SJSA1 (cell line): ENCODE results near the gene TOP3A. TPM values are rescaled to one million over a fixed set of nuclear protein-coding genes. Genes with fewer than 3 reads are reported as not detected.
"Not testable (repeated sequence)": the region's sequence is repeated elsewhere in the genome, so short reads cannot be mapped to it uniquely, and the experiment has no call there.

Experiments
- DNase-seq, 2 experiments: peaks; one replicate each; pipeline ENCODE4 v3.0.0-alpha.2; 2015 to 2020; ENCODE audit warnings: low spot score in 2 of 2, low read depth in 1 of 2
- H3K27ac ChIP-seq: fragments of 250-450 bp; sonication (Bioruptor Pico); 2 replicates; pipeline ENCODE4 v1.5.1; 2020; ENCODE audit warnings: mild to moderate bottlenecking, moderate library complexity
- H3K27me3 ChIP-seq: fragments of 250-450 bp; sonication (Bioruptor Pico); replicated peaks from 2 replicates; pipeline ENCODE4 v1.5.1; 2020; ENCODE audit warnings: mild to moderate bottlenecking, moderate library complexity
- H3K36me3 ChIP-seq: fragments of 250-450 bp; sonication (Bioruptor Pico); 2 replicates; pipeline ENCODE4 v1.5.1; 2020; ENCODE audit warnings: mild to moderate bottlenecking
- H3K4me1 ChIP-seq: fragments of 250-450 bp; sonication (Bioruptor Pico); replicated peaks from 2 replicates; pipeline ENCODE4 v1.6.1; 2021; ENCODE audit warnings: mild to moderate bottlenecking
- H3K4me3 ChIP-seq: fragments of 250-450 bp; sonication (Bioruptor Pico); 2 replicates; pipeline ENCODE4 v1.5.1; 2020; ENCODE audit warnings: mild to moderate bottlenecking
- H3K9me3 ChIP-seq: fragments of 250-450 bp; sonication (Bioruptor Pico); replicated peaks from 2 replicates; pipeline ENCODE4 v1.5.1; 2020; ENCODE audit warnings: mild to moderate bottlenecking
- total RNA-seq: library from RNA; depleted of rRNA; stranded (reverse); fragments of >200 nt; shearing (Covaris generic); gene quantifications from 2 replicates; pipeline ENCODE4 v1.2.3, GENCODE V29; 2014; rRNA removed

TOP3A gene, protein sequence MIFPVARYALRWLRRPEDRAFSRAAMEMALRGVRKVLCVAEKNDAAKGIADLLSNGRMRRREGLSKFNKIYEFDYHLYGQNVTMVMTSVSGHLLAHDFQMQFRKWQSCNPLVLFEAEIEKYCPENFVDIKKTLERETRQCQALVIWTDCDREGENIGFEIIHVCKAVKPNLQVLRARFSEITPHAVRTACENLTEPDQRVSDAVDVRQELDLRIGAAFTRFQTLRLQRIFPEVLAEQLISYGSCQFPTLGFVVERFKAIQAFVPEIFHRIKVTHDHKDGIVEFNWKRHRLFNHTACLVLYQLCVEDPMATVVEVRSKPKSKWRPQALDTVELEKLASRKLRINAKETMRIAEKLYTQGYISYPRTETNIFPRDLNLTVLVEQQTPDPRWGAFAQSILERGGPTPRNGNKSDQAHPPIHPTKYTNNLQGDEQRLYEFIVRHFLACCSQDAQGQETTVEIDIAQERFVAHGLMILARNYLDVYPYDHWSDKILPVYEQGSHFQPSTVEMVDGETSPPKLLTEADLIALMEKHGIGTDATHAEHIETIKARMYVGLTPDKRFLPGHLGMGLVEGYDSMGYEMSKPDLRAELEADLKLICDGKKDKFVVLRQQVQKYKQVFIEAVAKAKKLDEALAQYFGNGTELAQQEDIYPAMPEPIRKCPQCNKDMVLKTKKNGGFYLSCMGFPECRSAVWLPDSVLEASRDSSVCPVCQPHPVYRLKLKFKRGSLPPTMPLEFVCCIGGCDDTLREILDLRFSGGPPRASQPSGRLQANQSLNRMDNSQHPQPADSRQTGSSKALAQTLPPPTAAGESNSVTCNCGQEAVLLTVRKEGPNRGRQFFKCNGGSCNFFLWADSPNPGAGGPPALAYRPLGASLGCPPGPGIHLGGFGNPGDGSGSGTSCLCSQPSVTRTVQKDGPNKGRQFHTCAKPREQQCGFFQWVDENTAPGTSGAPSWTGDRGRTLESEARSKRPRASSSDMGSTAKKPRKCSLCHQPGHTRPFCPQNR
- 38.4 and 80.2 TPM in 2 replicates for total RNA-seq

DNA sequence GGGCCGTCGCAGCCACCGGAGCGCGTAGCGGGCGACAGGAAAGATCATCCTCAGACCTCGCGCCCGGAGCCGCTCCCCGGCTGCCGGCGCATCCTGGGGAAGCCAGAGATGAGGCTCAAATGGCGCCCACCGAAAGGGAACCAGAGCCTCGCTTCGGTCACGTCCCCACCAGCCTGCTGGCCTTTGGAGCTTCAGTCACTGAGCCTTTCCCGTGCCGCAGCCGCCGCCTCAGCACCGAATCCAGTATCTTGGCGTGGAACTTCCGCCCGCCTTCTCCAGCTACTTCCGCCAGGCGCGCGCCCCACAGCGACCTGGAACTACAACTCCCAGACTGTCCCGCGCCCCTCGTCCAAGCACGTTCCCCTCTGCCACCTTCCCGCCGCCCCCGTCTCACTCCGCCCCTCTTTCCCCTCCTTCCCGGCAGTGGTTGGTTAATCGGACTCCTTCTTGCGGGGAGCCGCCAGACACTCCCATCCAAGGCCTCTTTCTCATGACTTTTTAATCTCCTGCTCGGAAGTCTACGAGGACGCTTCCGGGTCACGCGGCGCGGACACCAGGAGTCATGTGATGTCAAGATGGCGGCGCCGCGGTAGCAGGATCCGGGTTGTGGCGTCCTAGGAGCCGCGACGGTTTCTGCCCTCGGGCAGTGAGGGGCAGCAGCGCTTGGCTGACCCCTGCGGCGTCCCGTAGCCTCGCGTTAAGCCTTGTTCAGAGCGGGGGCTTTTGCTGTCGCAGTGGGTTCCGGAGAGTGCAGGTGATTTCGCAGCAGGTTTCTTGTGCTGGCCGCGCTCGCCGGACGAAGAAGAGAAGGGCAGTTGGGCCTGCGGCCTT, at the start of gene TOP3A, which contains the start of gene SMCR8:
TSS of gene TOP3A (minus strand) at position 264 of the 831 bp plus-strand sequence. CDS start at position 48, 216 bp downstream.
TSS of gene SMCR8 (plus strand) at position 563 of the 831 bp plus-strand sequence. CDS start 497 bp downstream, outside the sequence.
- peak; percentile 89 to 98 for DNase-seq
- H3K27me3 ChIP-seq = no peaks in the 10 kb centered on the region
- H3K36me3 ChIP-seq = peaks cover 79% of the 10 kb centered on the region
- peaks cover 21% of the 10 kb centered on the region for H3K4me1 ChIP-seq
- H3K4me3 ChIP-seq = peak within 1 kb of the TSS; percentile 64
- H3K27ac ChIP-seq = peak within 1 kb of the TSS; percentile 48
- H3K9me3 ChIP-seq = no peaks in the 10 kb centered on the region

DNA sequence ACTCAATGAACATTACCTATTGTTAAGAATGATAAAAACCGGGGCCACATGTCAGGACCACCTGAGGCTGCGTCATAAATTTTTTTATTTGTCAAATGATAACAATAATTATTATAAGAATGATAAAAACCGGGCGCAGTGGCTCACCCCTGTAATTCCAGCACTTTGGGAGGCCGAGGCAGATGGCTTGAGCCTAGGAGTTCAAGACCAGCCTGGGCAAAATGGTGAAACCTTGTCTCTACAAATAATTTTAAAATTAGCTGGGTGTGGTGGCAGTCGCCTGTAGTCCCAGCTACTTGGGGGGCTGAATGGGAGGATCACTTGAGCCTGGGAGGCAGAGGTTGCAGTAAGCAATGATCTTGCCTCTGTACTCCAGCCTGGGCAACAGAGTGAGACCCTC, 49.4 kb upstream of the TOP3A start:
- H3K4me3 ChIP-seq = no peak overlapping the region
- no peak for DNase-seq
- no peak overlapping the region for H3K27ac ChIP-seq
- H3K4me1 ChIP-seq = peaks cover 6% of the 10 kb centered on the region
- H3K9me3 ChIP-seq = no peaks in the 10 kb centered on the region
- no peaks in the 10 kb centered on the region for H3K27me3 ChIP-seq
- no peaks in the 10 kb centered on the region; the same call in 1 of the 2 replicates for H3K36me3 ChIP-seq

DNA sequence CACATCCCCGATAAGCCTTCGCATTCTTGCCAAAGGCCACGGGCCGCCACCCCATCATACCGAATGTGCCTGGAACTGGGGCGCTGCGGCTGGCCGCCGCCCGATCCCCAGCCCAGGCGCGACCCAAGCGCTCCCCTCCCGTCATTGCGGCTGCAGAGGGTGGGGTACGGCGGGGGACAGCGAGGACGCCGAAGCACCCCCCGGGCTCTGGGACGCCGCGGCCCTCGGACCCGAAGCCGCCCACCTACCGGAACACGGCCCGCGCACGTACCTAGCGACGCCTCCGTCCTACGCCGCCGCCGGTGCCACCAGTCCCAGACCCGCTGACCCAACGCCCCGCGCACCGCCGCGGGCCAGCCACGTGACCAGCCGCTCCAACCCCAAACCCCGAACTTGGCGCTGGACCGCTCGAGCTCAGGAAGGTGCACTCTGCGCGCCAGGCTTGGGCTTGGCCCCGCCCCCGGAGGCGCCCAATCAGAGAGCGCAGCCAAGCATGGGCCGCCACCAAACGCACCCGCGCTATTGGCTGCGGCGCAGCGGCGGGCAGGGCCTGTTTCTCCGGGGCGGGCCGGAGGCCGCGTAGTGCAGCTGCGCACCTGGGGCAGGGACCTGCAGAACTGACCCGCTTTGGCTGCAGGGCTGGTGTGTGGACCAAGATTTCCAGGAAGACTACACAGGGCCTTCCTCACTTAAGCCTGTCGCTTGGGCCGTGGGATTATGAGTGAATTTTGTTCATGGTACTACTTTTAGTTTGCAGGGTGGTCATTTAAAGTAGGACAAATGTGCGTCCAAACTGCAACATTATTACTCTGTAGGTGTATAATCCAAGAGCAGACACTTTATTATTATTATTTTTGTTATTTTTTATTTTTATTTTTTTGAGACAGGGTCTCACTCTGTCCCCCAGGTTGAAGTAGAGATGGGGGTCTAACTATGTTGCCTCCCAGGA, 48.6 kb upstream of the TOP3A start, which contains the start of gene SHMT1:
TSS of gene SHMT1 (minus strand) at position 450 of the 949 bp plus-strand sequence. CDS start 7,569 bp downstream, outside the sequence.
- Histone ChIP-seq H3K27me3 (no peaks in the 10 kb centered on the region), H3K36me3 (no peaks in the 10 kb centered on the region; the same call in 1 of the 2 replicates), H3K4me3 (peak within 1 kb of the TSS; percentile 82), H3K9me3 (no peaks in the 10 kb centered on the region), H3K27ac (no peak within 1 kb of the TSS), H3K4me1 (peaks cover 6% of the 10 kb centered on the region)
- DNase-seq = peak; percentile 74 to 85

GRCh38 chr17:18362698-18363100, 47.9 kb upstream of the TOP3A start:
- DNase-seq = no peak
- H3K4me1 ChIP-seq = peaks cover 6% of the 10 kb centered on the region
- H3K36me3 ChIP-seq = no peaks in the 10 kb centered on the region; the same call in 1 of the 2 replicates

GRCh38 chr17:18361837-18362697, 47.3 kb upstream of the TOP3A start:
- Histone ChIP-seq H3K4me3 (peak overlapping the region; percentile 82), H3K9me3 (no peaks in the 10 kb centered on the region), H3K27ac (no peak overlapping the region), H3K4me1 (peaks cover 6% of the 10 kb centered on the region), H3K27me3 (no peaks in the 10 kb centered on the region), H3K36me3 (no peaks in the 10 kb centered on the region; the same call in 1 of the 2 replicates)
- no peak for DNase-seq

More at GRCh38 chr17:18362698-18363100, 47.9 kb upstream of the TOP3A start:
- Histone ChIP-seq H3K27me3 (no peaks in the 10 kb centered on the region), H3K27ac (no peak overlapping the region), H3K9me3 (no peaks in the 10 kb centered on the region), H3K4me3 (peak overlapping the region; percentile 82)

DNA sequence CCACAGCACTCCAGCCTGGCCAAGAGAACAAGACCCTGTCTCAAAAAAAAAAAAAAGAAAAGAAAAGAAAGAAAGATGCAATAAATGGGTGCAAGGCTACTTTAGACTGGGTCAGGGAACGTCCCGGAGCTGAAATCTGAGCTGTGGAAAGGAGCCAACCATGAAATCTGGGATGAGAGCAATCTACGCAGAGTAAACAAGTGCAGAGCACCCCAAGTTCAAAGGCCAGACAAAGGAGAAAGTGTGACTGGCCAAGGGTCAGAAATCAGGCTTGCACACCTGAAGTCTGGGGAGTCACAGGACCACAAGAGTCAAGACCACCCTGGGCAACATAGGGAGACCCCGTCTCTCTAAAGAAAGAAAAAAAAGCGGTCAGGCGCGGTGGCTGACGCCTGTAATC, 45.7 kb upstream of the TOP3A start:
- no peak for DNase-seq
- H3K4me1 ChIP-seq = peaks cover 6% of the 10 kb centered on the region
- no peaks in the 10 kb centered on the region for H3K9me3 ChIP-seq
- no peak overlapping the region for H3K27ac ChIP-seq
- H3K27me3 ChIP-seq = no peaks in the 10 kb centered on the region
- no peak overlapping the region for H3K4me3 ChIP-seq
- no peaks in the 10 kb centered on the region; the same call in 1 of the 2 replicates for H3K36me3 ChIP-seq

- no peak for DNase-seq
- no peak overlapping the region for H3K4me3 ChIP-seq
- no peaks in the 10 kb centered on the region for H3K4me1 ChIP-seq
- H3K36me3 ChIP-seq = peaks cover 12% of the 10 kb centered on the region
- H3K27me3 ChIP-seq = no peaks in the 10 kb centered on the region
- no peak overlapping the region for H3K27ac ChIP-seq
- H3K9me3 ChIP-seq = no peaks in the 10 kb centered on the region
These were observed 41.8 kb upstream of the TOP3A start for GRCh38 chr17:18356624-18357023.

DNA sequence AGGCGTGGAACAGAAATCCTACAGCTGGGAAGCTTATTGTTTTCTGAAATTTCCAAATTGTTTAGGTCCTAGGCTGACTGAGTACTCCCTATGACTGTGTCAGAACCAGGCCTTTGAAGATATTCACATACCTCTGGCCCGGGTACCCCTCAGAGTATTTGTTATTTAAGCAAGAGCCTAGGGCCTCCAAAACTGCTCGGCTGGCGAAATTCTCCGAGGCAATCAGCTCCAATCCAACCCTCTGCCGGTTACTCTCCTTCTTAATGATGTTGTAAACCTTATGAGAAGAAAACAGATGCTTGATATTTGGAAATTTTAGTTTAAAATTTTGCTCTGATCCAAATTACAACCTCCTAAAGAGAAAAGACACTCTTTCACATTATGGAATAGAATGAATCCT, 38.7 kb upstream of the TOP3A start:
- Histone ChIP-seq H3K27ac (no peak overlapping the region), H3K4me1 (no peaks in the 10 kb centered on the region), H3K27me3 (no peaks in the 10 kb centered on the region), H3K36me3 (peaks cover 12% of the 10 kb centered on the region), H3K4me3 (no peak overlapping the region), H3K9me3 (no peaks in the 10 kb centered on the region)
- no peak for DNase-seq

- Histone ChIP-seq H3K4me1 (no peaks in the 10 kb centered on the region), H3K9me3 (no peaks in the 10 kb centered on the region), H3K27ac (no peak overlapping the region), H3K36me3 (peaks cover 31% of the 10 kb centered on the region), H3K4me3 (no peak overlapping the region), H3K27me3 (no peaks in the 10 kb centered on the region)
- no peak for DNase-seq
These were observed 29.2 kb upstream of the TOP3A start for GRCh38 chr17:18344021-18344420.

DNA sequence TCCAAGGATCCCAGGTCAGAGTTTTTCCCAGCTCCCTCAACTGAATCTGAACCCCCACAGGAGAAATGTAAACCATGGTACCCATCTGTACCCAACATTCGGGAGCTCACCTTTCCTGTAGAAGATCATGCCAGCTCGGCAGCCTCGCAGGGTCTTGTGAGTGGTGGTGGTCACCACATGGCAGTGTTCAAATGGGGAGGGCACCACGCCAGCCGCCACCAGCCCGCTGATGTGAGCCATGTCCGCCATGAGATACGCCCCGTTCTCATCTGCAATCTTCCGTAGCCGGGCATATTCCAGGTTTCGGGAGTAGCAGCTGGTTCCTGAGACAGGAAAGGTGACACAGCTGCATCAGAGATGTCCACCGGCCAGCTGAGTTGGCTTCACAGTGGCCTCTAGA, 25.1 kb upstream of the TOP3A start:
- H3K4me3 ChIP-seq = no peak overlapping the region
- H3K27ac ChIP-seq = no peak overlapping the region
- H3K27me3 ChIP-seq = no peaks in the 10 kb centered on the region
- H3K9me3 ChIP-seq = no peaks in the 10 kb centered on the region
- H3K36me3 ChIP-seq = peaks cover 16% of the 10 kb centered on the region
- no peak for DNase-seq
- H3K4me1 ChIP-seq = no peaks in the 10 kb centered on the region

GRCh38 chr17:18338158-18338557, 23.4 kb upstream of the TOP3A start:
- not testable (repeated sequence) for H3K27me3 ChIP-seq, H3K27ac ChIP-seq, H3K4me3 ChIP-seq, H3K4me1 ChIP-seq, DNase-seq, H3K9me3 ChIP-seq
- peaks cover 20% of the 10 kb centered on the region for H3K36me3 ChIP-seq
